22Rv1 (cell line): ENCODE measurements around the gene DNAAF8.

Experiments
- H3K27ac ChIP-seq: fragments of 450-650 bp; 2 replicates; pipeline ENCODE4 v1.5.1; 2017
- CTCF ChIP-seq: fragments of 450-650 bp; IDR thresholded peaks from 2 replicates; pipeline ENCODE4 v1.5.1; 2017; ENCODE audit warnings: mild to moderate bottlenecking
- ZFX ChIP-seq: fragments of 450-650 bp; IDR thresholded peaks from 2 replicates; pipeline ENCODE4 v1.6.1; 2017; ENCODE audit warnings: antibody characterized with exemption, borderline replicate concordance

Gene DNAAF8

GRCh38 chr16:4771646-4772045 is 37.3 kb downstream of the DNAAF8 start:
- TF ChIP-seq CTCF (no peak), ZFX (no peak)
- no peak overlapping the region for H3K27ac ChIP-seq

- H3K27ac ChIP-seq = no peak overlapping the region
- TF ChIP-seq ZFX = no peak
- no peak for TF ChIP-seq CTCF
Measured at GRCh38 chr16:4772351-4772750, 38.0 kb downstream of the DNAAF8 start.

GRCh38 chr16:4775005-4775404 is 40.7 kb downstream of the DNAAF8 start:
- no peak overlapping the region for H3K27ac ChIP-seq
- no peak for TF ChIP-seq CTCF
- no peak for TF ChIP-seq ZFX

- no peak for TF ChIP-seq ZFX
- TF ChIP-seq CTCF = no peak
- no peak overlapping the region for H3K27ac ChIP-seq
Measured at GRCh38 chr16:4776141-4776705, 41.9 kb downstream of the DNAAF8 start.

- no peak for TF ChIP-seq ZFX
- no peak for TF ChIP-seq CTCF
- no peak overlapping the region for H3K27ac ChIP-seq
Measured at GRCh38 chr16:4777339-4778049, 43.2 kb downstream of the DNAAF8 start.

- H3K27ac ChIP-seq = no peak overlapping the region
- TF ChIP-seq ZFX (no peak), CTCF (no peak)
Measured at GRCh38 chr16:4778050-4778392, 43.7 kb downstream of the DNAAF8 start.

- TF ChIP-seq ZFX (no peak), CTCF (no peak)
- no peak overlapping the region for H3K27ac ChIP-seq
Measured at GRCh38 chr16:4780235-4780634, 45.9 kb downstream of the DNAAF8 start.
